Ishikawa (cell line): ENCODE measurements around the gene TBC1D1.
A peak's percentile ranks its signal among the peaks of the same experiment; 100 is the strongest.

Source experiments
- CEBPB ChIP-seq: IDR thresholded peaks from 2 replicates; pipeline ENCODE4 v1.6.1; 2012
- CREB1 ChIP-seq: IDR thresholded peaks from 2 replicates; pipeline ENCODE4 v1.6.1; 2012; ENCODE audit warnings: low read depth
- EGR1 ChIP-seq: IDR thresholded peaks from 2 replicates; pipeline ENCODE4 v1.6.1; 2012
- EP300 ChIP-seq: IDR thresholded peaks from 2 replicates; pipeline ENCODE4 v1.6.1; 2012; ENCODE audit warnings: borderline replicate concordance
- FOXM1 ChIP-seq: IDR thresholded peaks from 2 replicates; pipeline ENCODE4 v1.6.1; 2012; ENCODE audit warnings: low read depth, borderline replicate concordance
- MAX ChIP-seq: IDR thresholded peaks from 2 replicates; pipeline ENCODE4 v1.6.1; 2012
- NFIC ChIP-seq: IDR thresholded peaks from 2 replicates; pipeline ENCODE4 v1.6.1; 2012
- RAD21 ChIP-seq: IDR thresholded peaks from 2 replicates; pipeline ENCODE4 v1.6.1; 2012; ENCODE audit warnings: low read depth
- REST ChIP-seq: IDR thresholded peaks from 2 replicates; pipeline ENCODE4 v1.6.1; 2012; ENCODE audit warnings: low read depth, mild to moderate bottlenecking
- TAF1 ChIP-seq: IDR thresholded peaks from 2 replicates; pipeline ENCODE4 v1.6.1; 2012; ENCODE audit warnings: low read depth, mild to moderate bottlenecking
- TCF12 ChIP-seq: IDR thresholded peaks from 2 replicates; pipeline ENCODE4 v1.6.1; 2012; ENCODE audit warnings: low read depth
- TEAD4 ChIP-seq: IDR thresholded peaks from 2 replicates; pipeline ENCODE4 v1.6.1; 2012
- YY1 ChIP-seq: IDR thresholded peaks from 2 replicates; pipeline ENCODE4 v1.6.1; 2012; ENCODE audit warnings: low read depth
- ZBTB7A ChIP-seq: IDR thresholded peaks from 2 replicates; pipeline ENCODE4 v1.6.1; 2012; ENCODE audit warnings: low read depth
- TF ChIP-seq, protein P1 (sequence below): IDR thresholded peaks from 2 replicates; pipeline ENCODE4 v1.6.1; 2012

TBC1D1 gene

GRCh38 chr4:38177641-38178391, 286.9 kb downstream of the TBC1D1 start:
- TF ChIP-seq, protein P1, sequence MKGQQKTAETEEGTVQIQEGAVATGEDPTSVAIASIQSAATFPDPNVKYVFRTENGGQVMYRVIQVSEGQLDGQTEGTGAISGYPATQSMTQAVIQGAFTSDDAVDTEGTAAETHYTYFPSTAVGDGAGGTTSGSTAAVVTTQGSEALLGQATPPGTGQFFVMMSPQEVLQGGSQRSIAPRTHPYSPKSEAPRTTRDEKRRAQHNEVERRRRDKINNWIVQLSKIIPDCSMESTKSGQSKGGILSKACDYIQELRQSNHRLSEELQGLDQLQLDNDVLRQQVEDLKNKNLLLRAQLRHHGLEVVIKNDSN: no peak
- TF ChIP-seq TEAD4 (no peak), TAF1 (no peak), CREB1 (no peak), EP300 (no peak), FOXM1 (no peak), ZBTB7A (no peak), YY1 (no peak)

DNA sequence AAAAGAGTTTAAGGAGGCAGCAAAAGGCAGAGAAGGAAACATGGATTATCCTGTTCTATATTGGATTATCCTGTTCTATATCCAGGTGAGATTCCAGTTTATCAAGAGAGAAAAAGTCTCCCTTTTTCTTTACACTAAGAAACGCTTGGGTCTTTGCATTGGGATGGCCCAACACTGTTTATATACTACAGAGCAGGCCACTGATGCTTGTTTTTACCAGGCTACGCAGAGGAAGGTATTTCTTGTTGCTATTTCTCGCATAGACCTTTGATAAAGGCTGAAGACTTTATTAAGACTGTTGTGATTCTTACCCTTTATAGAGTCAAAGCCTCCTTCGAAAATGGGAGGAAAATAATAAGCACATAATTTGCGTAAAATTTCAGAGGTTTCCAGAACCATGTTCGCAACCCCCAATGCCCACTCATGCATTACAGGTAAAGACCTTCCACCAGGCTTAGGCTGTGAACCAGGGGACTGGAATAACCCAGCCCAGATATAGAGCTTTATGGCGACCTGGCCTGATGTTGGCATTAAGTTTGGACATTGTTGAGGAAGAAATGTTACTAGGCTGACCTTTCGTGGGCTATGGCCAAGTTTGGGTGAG, 287.6 kb downstream of the TBC1D1 start:
- TF ChIP-seq TAF1 (no peak), MAX (no peak), EGR1 (no peak), YY1 (no peak), CREB1 (no peak), CEBPB (no peak), RAD21 (no peak), FOXM1 (no peak), EP300 (no peak), ZBTB7A (no peak), TCF12 (no peak), NFIC (no peak), TEAD4 (no peak)
- TF ChIP-seq, protein P1: no peak

- TF ChIP-seq, protein P1: peak; percentile 46; the same call in 1 of the 2 replicates
- TF ChIP-seq REST: no peak
- TF ChIP-seq TEAD4: no peak
- peak; percentile 99 for TF ChIP-seq RAD21
- TF ChIP-seq NFIC: no peak
- TF ChIP-seq TCF12: no peak
- TF ChIP-seq TAF1: no peak
- no peak for TF ChIP-seq CEBPB
Observed at GRCh38 chr4:38179690-38180377, 288.9 kb downstream of the TBC1D1 start.

DNA sequence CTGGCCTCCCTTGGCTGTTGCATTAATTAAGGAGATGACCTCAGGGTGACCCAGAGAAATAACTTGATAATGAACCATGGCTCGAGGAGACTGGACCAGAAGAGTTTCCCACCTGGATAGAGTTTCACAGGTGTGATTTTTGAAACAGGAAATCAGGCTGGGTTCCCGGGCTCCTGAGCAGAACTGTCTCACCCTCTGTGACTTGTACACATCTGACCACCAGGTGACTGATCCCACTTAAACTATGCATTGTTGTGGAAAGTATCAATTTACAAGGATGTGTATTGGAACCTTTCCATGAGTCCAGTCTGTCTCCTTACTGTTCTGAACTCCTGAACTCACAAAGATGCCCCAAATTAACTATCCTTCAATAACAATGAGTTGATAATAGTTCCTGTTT, 289.6 kb downstream of the TBC1D1 start:
- 0 out of 2 replicates have a peak, but pooled peaks have one; percentile 34 for TF ChIP-seq TEAD4
- no peak for TF ChIP-seq RAD21
- TF ChIP-seq FOXM1: 0 out of 2 replicates have a peak, but pooled peaks have one; percentile 31
- TF ChIP-seq ZBTB7A: no peak
- no peak for TF ChIP-seq MAX
- peak; percentile 66; the same call in 1 of the 2 replicates for TF ChIP-seq EP300
- 0 out of 2 replicates have a peak, but pooled peaks have one; percentile 5 for TF ChIP-seq CEBPB
- TF ChIP-seq CREB1: no peak
- TF ChIP-seq, protein P1: no peak
- TF ChIP-seq TCF12: peak; percentile 69
- TF ChIP-seq YY1: no peak
- TF ChIP-seq NFIC: peak; percentile 34; the same call in 1 of the 2 replicates
- no peak for TF ChIP-seq EGR1

GRCh38 chr4:38181286-38181685, 290.4 kb downstream of the TBC1D1 start:
- TF ChIP-seq MAX (no peak), YY1 (no peak), REST (no peak), CEBPB (no peak), RAD21 (no peak), ZBTB7A (no peak), TCF12 (no peak), FOXM1 (no peak), CREB1 (no peak)
- TF ChIP-seq, protein P1: no peak
